GM21529 (cell line): Measurements from ENCODE around the gene LARP7.
"Not testable (repeated sequence)": the region's sequence is repeated elsewhere in the genome, so short reads cannot be mapped to it uniquely, and the experiment has no call there.

Experiments used
- ATAC-seq: cut with Tn5 transposase; IDR thresholded peaks from one replicate; pipeline ENCODE4 v1.9.1; 2021; ENCODE audit not compliant: unreplicated experiment

The LARP7 gene

GRCh38 chr4:112649055-112649408, 12.1 kb downstream of the LARP7 start:
- ATAC-seq, result no peak

DNA sequence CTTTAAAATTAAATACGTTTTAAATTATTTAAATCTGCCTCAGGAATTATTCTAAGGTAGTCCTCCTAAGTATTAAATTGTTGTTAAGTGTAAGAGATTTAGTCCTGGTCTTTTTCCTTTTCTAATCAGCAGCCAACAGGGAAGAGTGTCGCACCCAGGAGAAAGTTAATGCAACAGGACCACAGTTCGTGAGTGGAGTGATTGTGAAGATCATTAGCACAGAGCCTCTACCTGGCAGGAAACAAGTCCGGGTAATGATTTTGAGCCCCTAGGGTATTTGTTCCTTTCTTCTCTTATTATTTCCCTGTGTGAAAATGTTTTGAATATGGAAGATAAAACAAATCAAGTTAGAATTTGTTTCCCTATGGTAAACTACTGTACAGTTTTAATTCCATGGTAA, 13.4 kb downstream of the LARP7 start:
- no peak for ATAC-seq

GRCh38 chr4:112651641-112652040, 14.7 kb downstream of the LARP7 start:
- ATAC-seq, result no peak

GRCh38 chr4:112652216-112652615, 15.3 kb downstream of the LARP7 start:
- ATAC-seq, result no peak

- ATAC-seq, result no peak
Measured at GRCh38 chr4:112655270-112655669, 18.3 kb downstream of the LARP7 start.

- ATAC-seq, result not testable (repeated sequence)
Measured at GRCh38 chr4:112656115-112656514, 19.2 kb downstream of the LARP7 start.

DNA sequence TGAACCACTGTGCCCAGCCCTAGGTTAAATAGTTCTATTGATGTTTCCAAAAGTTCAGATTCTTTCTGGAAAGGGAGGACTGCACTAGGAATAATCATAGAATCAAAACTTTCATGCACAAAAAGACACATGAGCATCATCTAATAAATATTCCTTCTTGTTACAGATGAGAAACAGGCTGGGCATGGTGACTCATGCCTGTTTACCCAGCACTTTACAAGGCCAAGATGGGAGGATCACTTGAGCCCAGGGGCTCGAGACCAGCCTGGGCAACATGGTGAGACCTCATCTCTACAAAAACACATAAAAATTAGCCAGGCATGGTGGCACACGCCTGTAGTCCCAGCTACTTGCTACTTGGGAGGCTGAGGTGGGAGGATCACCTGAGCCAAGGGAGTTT, 27.7 kb downstream of the LARP7 start:
- no peak for ATAC-seq

- no peak for ATAC-seq
Measured at GRCh38 chr4:112668131-112668530, 31.2 kb downstream of the LARP7 start.

- ATAC-seq, result no peak
Measured at GRCh38 chr4:112673076-112673475, 36.1 kb downstream of the LARP7 start.

DNA sequence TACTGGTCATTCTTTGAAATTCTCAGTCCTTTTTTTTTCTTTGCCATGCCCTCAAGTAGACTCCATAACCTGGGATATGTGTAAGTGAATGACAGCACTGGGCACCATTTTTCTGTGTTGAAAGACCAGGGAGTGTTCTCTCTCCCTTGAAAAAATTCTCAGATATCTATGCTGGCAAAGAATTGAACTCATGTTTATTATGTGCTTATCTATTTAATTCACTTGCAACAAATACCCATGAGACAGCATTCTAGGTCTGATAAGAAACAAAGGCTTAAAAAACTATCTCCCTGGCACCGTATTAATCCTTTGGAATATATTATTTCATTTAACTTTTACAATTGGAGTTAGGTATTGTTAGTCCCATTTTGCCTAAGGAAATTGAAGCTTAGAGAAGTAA, 36.7 kb downstream of the LARP7 start:
- ATAC-seq, result no peak

GRCh38 chr4:112674376-112674775, 37.4 kb downstream of the LARP7 start:
- ATAC-seq, result no peak

GRCh38 chr4:112677519-112678091, 40.7 kb downstream of the LARP7 start:
- no peak for ATAC-seq

DNA sequence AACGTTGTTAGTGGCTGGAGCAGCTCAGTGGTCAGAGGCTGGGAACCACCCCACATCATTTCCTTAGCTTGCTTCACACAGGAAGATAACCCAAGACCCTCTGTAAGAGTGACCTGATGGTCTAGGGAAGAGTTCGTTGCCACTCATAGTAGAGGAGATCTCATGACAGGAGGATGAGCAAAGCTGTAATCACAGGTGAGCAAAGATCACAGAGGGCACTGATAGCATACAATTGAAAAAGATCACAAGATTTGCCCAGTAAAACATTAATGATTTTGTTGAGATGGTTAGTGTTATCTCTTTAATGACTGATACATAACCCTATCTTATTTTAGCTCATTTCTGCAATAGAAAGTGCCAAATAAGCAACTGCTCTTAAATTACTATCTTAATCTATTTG, 44.1 kb downstream of the LARP7 start:
- ATAC-seq, result no peak

GRCh38 chr4:112693507-112693906, 56.6 kb downstream of the LARP7 start:
- no peak for ATAC-seq

DNA sequence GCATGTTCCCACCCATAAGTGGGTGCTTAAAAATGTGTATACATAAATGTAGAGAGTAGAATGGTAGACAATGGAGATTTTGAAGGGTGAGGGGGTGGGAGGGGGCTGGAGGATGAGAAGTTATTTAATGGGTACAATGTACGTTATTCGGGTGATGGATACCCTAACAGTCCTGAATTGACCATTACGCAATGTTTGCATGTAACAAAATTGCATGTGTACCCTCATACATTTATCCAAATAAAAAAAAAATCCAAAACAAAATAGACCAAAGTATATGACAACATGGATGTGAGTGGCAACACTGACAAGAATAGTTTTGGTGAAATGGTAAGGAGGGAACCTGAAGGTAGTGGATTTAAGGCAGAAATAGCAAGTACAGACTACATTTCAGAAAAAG, 63.7 kb downstream of the LARP7 start:
- ATAC-seq, result no peak

GRCh38 chr4:112702892-112703291, 65.9 kb downstream of the LARP7 start:
- ATAC-seq, result no peak

DNA sequence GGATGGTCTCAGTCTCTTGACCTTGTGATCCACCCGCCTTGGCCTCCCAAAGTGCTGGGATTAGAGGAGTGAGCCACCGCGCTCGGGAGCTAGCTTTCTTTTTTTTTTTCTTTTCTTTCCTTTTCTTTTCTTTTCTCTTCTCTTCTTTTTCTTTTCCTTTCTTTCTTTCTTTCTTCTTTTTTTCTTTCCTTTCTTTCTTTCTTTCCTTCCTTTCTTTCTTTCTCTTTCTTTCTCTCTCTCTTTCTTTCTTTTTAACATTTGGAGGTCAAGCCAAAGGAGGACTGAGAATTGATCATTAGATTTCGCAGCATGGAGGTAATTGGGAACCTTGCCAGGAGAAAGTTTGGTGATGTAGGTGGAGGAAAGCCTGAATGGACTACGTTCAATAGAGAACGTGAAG, 67.4 kb downstream of the LARP7 start:
- ATAC-seq, result no peak

DNA sequence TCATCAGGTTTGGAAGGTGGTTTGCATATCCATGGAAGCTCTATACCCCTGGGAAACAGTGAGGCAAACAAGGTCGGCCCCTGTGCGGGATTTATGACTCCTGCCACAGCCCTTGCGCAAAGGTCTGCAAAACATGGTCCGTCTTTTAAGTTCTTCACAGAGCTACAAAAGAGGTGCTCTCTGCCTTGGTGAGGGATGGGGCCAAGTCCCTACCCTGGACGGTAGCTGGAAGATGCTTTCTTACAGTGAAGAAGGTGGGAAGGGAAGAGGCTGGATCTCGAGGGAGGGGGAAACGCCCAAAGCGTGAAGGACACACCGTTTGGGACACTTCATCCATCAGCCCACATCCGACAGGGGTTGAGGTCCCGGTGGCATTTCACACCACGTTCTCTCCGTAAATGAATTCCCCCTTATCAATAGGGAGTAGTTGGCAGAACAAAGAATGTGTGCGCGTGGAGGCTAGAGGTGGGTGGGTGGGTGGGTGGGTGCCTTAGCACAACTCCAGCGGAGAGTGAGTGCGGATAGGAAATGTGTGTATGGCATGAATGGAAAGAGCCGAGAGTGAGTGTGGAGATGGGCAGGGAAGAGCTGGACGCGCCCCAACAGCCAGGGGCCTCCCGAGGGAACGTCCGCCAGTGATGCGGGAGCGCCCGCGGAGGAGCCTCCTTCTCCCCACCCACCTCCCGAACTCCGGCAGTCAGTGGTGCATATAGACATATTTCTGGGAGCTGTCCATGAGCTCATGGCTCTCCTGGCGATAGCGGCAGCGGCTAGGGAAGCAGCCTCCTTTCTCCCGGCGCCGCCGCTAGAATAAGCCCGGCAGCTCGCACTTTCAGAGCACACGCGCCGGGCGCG, 68.3 kb downstream of the LARP7 start:
- peak; percentile 15 for ATAC-seq

DNA sequence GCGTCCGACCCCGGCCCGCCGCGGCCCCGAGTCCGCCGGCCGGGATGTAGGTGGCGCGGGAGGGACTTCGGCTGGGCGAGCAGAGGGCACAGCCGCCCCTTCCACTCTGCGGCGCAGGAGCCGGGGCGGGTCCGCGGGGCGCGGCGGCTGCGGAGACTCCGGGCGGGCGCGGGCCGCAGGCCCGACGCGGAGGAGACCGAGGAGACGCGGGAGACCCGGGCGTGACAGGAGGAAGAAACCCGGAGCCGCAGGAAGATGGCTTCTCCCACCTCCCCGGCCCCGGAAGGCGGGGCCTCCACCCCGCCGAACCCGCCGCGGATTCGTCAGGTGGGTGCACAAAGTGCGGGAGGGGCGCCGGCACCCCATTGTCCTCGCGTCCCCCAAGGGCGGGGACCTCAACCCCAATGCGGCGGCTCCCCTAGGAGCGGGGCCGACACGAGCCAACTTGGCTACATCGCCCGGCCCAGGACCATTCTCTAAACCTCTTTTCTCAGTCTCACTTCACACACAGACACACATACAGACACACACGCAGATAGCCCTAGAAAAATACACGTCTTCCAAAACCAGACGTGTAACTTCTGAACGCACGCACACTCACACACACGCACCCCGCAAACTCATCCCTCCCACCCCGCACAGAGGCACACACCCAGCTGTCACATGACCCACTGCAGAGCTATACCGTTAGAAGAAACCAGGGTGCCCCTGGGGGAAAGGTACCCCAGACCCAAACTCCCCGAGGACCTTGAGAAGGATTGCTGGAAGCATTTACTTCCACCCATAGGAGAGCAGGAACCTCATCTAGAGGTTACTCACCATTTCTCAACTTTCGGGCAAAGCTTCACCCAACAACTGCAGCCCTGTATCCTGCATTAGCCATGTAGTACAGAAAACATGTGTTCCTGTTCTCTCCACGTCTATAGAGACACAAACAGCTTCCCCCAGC, 69.2 kb downstream of the LARP7 start:
- peak; percentile 56 for ATAC-seq

- no peak for ATAC-seq
Measured at GRCh38 chr4:112706840-112707207, 69.9 kb downstream of the LARP7 start.
